ENCODE data around the gene DDX47.
"Not testable (repeated sequence)": the region's sequence is repeated elsewhere in the genome, so short reads cannot be mapped to it uniquely, and the experiment has no call there.

Gene DDX47

DNA sequence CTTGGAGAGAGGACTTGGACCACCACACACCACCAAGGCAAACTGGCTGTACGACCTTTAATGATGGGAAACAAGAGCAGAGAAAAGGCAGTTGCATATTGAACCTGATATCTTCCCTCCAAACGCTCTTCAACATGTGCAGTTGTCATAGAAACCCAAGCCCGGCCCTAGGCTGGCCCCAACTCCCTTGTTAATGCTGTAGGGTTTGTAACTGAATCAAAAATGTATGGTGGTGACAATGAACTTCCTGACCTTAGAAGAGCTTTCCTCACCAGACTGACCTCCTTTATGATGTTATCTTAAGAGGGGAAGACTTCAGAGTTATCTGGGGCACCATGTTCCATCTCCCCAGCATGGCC, 15.4 kb upstream of the DDX47 start:
- DNase-seq = no peak

DNA sequence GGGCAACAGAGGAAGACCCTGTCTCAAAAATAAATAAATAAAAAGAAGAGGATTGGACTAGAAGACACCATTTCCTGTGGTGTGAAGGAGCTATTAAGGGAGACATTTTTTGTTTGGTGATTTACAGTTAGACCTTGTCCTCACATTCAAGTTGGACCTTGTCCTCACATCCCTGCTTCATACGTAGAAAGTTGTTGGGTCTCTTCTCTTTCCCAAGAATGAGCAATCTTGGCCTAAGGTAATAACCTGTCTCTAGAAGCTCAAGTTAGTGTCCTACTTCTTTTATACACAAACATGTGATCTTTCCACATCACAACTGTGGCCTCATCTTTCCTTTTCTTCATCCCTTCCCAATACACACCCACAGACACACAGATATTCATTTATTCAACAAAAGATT, 14.7 kb upstream of the DDX47 start:
- no peak for DNase-seq

DNA sequence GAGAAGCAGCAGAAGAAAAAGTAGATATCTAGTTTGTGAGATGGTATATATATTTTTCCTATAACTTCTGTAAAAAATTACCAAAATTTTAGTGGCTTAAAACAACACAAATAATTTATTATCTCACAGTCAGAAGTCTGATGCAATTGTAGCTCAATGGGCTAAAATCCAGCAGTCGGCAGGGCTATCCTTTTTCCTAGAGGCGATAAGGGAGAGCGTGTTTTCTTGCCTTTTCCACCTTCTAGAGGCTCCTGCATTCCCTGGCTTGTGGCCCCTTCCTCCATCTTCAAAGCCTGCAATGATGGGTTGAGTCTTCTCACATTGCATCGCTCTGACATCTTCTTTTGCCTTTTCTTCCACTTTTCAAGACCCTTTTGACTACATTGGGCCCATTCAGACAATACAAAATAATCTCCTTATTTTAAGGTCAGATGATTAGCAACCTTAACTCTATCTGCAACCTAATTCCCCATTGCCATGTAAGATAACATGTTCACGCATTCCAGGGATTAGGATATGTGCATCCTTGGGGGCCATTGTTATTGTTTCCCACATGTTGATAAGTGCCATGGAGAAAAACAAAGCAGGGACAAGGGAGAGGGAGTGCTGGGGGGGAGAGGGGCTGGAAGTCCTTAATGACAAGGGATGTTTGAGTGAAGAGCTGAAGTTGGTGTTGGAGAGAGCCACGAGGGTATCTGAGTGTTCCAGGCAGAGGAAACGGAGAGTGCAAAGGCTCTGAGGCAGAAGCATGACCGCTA, 13.8 kb upstream of the DDX47 start:
- no peak for DNase-seq

DNA sequence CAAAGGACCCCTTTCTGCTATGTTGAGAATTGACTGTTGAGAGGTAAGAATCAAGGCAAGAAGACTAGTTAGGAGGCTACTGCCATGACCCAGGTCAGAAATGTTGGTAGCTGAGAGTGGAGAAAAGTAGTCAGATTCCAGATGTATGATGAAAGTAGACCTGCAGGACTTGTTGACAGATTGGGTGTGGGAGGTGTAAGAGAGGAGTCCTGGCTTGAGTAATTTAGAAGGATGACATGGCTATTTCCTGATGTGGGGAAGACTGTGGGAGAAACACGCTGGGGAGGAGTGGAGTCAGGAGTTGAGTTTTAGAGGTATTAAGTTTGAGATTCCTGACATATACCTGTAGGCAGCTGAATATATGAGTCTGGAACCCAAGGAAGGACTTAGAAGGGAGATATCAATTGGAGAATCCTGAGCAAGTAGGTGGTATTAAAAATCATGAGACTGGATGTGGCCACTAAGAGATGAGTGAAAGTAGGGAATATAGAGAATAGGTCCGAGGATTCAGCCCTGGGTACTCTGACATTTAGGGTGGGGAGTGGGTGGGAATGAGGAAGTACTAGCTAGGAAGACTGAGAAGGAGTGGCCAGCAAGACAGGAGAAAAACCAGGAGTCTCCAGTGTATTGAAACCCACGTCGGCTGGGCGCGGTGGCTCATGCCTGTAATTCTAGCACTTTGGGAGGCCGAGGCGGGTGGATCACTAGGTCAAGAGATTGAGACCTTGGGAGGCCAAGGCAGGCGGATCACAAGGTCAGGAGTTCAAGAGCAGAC, 12.6 kb upstream of the DDX47 start:
- no peak for DNase-seq

DNA sequence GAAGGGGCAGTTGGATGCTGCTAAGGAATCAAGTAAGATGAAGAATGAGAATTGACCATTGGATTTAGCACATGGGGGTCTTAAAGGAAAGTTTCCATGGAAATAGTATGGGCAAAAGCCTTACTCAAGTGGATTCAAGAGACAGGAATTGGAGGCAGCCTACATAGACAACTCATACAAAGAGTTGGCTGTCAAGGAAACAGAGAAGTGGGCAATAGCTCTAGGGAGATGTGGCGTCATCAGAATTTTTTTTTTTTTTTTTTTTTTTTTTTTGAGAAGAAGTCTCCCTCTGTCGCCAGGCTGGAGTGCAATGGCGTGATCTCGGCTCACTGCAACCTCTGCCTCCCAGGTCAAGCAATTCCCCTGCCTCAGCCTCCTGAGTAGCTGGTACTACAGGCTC, 11.5 kb upstream of the DDX47 start:
- not testable (repeated sequence) for DNase-seq

DNA sequence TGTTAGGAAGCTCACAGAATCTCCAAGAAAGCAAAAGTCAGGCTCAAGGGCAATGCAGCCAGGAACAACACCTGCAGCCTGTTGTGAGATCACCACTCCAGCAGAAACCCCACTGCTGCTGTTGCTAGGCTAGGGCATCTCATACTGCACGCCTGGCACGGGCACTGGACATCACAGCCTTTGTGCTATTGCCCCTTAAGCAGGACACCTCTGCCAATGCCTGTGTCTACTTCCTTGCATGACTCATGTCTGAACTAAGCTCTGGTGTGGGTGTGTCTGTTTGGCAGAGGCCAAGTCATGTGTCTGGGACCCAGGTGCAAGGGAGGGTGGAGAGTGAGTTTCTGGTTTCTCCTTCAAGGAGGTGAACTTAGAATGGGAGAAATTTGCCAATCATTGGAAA, 10.0 kb upstream of the DDX47 start:
- DNase-seq = peak; percentile 49

DNA sequence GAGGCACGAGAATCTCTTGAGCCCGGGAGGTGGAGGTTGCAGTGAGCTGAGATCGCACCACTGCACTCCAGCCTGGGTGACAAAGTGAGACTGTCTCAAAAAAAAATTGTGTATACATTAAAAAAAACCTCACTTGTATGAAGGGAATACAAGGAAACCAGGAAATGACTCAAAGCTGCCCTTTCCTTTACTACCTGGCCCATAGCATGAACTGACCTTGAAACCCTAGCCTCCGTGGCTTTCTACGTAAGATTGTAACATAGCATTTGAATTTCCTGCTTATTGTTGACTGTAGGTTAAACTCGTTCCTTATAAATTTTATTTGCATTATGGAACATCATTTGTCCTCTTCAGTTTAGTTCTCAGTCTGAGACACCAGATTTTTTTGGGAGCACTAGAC, 9.1 kb upstream of the DDX47 start:
- DNase-seq = no peak

DNA sequence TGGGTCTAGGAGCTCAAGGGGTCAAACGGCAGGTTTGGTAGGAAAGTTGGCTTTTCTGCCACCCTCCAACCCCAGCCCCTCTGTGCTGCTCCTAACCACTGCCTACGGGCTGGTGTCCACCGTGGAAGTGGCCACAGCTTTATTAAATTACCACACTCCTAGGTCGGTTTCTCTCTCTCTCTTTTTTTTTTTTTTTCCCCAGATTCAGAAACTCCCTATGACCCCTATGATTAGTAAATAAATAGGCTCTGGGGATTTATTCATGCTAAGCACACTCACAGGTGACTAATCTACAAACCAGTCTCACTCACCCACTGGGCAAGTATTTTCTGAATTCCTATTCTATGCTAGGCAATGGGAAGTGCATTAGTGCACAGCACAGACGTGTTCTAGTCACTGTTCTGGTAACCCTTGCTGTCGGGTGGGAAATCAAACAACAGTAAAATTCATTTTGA, 8.7 kb upstream of the DDX47 start:
- DNase-seq = no peak

DNA sequence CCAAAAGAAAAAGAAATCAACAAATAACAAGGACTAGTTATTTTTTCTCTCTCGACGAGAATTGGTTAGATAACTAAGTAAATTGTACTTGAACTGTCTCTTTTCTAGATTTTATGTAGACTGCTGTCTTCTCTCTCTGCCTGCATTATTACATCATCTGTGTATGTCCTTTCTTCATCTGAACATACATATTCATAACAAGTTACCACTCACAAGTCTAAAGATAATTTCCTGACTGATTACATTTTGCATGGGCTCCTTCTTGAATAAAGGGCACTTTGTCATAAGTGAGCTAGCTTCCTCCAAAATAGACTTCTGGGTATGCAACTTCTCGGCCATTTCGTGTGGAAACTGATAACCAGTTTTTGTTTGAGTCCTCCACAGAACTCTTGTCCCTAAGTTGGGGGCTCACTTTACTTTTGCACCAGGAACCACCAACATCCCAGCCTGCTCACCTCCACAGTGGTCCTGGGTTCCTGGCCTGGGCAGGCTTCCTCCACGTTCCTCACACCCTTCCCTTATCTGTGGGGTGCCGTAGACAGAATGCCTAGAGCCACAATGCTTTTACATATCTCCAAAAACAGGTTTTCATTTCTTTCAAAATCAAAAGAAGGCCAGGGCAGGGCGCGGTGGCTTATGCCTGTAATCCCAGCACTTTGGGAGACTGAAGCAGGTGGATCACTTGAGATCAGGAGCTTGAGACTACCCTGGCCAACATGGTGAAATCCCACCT, 6.2 kb upstream of the DDX47 start:
- DNase-seq = no peak

DNA sequence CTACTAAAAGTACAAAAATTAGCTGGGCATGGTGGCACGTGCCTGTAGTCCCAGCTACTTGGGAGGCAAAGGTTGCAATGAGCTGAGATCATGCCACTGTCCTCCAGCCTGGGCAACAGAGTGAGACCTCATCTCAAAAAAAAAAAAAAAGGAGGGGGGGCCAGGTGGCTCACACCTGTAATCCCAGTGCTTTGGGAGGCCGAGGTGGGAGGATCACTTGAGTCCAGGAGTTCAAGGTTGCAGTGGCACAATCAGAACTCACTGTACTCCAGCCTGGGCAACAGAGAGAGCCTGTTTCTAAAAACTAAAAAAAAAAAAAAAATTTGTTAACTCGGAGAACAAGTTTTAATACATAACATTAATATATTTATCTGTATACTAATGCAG, 5.6 kb upstream of the DDX47 start:
- DNase-seq = not testable (repeated sequence)

DNA sequence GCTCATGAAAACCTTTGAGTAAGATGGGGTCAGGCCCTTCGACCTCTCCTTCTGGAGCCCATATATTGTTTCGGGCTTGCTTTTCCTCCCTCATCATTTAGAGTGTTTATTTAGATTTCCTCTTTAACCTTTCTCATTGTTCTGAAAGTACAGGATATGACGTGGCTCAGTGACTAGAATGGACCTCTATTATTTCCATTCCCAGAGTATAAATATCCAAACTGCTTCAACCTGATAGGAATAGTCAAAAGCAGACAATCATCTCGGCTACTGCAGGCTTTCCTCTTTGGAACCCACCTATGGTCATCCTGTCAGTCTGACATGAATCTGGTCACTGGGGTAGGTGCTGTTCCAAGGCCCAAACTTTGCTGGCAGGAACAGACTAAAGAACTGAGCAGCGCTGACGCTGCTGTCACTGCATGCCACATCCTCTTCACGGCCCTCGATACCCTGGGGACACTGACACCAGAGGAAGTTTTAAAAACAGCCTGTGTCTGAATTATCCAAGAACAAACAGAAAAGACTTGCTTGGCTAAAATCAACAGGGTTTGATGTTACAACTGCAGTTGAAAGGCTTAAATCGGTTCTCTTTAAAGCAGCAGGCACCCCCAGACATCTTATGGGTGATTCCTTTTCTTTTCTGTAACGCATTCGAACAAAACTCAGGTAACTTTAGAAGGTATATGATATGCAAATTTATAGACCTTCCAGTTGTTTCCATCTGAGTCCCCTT, 5.0 kb upstream of the DDX47 start:
- DNase-seq = peak; percentile 48

DNA sequence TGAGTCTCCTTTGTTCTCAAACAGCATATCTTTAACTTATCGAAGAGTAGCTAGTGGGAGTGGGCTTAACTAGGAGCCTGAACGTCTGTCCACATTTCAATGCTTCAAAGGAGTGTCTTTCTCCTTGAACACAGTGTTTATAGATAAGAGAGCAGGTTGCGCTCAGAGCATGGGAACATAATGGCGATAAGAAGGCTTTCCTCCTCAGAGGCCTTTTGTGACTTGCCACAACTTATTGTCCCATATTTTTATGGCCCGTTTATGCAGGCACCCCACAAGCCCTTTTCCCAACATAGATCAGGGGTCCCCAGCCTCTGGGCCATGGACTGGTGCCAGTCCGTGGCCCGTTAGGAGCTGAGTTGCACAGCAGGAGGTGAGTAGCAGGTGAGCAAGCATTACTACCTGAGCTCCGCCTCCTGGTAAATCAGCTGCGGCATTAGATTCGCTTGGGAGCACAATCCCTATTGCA, 2.6 kb upstream of the DDX47 start:
- DNase-seq = no peak

DNA sequence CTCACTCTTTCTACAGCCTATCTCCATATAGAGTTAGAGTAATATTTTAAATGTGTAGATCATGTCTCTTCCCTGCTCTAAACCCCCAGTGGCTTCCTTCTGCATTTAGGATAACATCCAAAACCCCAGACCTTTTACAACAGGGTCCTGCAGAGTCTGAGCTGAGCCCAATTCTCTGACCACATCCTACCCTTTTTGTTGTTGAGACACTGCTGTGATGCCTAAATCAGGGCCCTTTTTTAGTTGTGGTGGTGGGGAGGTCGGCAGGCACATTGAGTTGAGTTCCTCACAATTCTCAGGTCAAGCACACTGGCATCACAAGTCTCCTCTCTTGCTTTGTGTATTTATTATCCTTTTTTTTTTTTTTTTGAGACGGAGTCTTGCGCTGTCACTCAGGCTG, 1.8 kb upstream of the DDX47 start:
- no peak for DNase-seq

DNA sequence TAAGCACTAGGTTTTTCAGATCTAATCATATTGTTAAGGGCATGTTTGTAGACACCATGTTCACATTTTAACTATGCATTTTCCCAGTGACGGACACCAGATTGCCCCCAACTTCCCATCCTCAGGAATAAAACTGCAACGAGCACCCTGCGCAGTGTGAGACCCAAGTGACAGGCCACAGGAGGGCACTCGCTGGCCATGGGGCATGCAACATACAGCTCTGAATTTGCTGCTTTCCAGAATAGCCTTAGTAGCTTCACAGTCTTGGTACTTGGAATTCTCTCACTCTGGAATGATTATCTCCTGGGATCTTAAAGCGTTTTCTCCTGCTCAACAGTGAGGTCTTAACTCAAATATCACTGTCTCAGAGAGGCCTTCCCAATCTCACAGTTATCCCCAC, 972 bp upstream of the DDX47 start:
- no peak for DNase-seq

DNA sequence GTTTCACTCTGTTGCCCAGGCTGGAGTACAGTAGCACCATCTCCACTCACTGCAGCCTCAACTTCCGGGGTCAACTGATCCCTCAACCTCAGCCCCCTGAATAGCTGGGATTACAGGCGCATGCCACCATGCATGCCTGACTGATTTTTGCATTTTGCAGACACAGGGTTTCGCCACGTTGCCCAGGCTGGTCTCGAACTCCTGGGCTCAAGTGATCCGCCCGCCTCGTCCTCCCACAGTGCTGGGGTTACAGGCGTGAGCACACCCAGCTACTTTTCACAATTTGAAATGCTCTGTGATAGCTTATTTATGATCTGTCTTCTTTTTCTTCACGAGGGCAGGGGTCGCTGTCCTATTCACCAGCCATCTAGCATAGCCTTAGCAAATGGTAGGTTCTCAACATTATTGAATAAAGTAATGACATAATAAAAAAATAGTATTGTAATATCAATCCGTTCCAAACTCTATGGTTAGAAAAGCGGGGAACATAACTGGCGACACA, 477 bp upstream of the DDX47 start:
- no peak for DNase-seq

DNA sequence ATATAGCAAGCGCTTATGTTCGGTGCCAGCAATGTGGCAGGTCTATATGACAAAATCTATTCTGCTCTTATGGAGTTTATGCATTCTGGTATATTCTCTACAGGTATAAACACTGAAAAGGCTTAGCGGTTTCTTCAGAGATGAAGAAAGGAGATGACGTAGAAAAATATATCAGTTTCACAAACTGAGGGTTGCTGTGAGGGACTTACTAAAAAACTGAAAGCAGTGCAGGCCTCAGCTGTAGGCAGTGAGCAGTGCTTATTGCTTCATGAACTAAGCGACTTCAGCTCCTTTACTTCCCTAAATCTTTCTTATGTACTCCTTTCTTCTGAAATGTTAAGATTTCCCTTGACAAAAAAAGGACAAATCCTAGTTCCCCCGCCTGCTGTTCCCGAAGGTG, 4.5 kb downstream of the DDX47 start:
- DNase-seq = no peak

DNA sequence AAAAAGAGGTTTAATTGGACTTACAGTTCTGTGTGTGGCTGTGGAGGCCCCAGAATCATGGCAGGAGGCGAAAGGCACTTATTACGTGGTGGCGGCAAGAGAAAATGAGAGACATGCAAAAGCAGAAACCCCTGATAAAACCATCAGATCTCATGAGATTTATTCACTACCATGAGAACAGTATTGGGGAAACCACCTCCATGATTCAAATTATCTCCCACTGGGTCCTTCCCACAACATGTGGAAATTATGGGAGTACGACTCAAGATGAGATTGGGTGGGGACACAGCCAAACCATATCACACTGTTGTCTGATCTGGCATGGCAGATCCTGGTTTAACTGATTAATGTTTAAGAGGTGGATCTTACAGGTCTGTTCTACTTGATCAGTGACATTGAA, 5.6 kb downstream of the DDX47 start:
- DNase-seq = no peak

DNA sequence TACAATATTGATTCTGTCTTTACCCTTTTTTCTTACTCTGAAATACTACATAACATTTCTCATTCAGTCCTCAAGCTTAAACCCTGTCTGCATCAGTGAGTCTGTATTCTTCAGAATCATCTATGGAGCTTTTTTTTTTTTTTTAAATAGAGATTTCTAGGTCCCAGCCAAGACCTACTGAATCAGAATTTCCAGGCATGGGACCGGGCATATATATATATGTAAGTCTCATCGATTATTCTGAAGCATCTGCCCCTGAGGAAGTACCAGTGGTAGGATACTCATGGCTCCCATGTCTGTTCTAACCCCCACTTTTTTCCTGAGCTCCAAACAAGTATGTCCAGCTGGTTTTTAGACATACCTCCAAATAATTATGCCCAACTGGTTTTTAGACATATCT, 6.1 kb downstream of the DDX47 start:
- no peak for DNase-seq

DNA sequence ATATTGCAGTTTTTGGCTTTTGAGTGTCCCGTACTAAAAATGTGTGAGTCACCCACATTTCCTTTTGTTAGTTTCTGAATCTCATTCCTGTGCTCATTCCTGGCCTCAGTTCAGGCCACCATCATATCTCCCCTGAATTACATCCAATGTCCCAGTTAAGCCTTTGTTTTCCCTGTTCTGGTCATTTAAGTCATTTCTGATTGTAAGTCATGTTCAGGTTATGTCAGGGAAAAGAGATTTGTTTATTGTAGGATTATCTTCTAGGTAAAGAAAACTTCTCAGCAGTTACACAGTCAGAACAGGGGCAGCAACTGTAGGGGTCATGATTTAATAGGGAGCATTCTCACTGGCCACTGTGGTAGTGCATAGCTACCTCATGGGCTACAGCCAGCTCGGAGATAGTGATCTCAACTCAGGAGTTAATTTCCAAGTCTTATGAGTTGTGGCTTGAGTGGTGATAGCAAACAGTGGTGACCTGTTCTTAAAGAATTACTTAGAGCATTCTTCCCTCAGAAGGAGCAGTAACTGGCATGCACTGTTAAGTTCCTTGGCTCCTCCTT, 6.7 kb downstream of the DDX47 start:
- DNase-seq = no peak

DNA sequence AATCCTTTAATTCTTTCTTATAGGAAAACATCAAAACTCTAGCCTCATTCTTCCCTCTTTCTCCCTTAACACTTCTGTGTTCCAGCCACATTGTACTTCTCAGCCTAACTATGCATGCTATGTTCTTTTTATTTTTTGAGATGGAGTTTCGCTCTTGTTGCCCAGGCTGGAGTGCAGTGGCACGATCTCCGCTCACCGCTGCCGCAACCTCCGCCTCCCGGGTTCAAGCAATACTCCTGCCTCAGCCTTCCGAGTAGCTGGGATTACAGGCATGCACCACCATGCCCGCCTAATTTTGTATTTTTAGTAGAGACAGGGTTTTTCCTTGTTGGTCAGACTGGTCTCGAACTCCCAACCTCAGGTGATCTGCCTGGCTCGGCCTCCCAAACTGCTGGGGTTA, 7.2 kb downstream of the DDX47 start:
- not testable (repeated sequence) for DNase-seq

DNA sequence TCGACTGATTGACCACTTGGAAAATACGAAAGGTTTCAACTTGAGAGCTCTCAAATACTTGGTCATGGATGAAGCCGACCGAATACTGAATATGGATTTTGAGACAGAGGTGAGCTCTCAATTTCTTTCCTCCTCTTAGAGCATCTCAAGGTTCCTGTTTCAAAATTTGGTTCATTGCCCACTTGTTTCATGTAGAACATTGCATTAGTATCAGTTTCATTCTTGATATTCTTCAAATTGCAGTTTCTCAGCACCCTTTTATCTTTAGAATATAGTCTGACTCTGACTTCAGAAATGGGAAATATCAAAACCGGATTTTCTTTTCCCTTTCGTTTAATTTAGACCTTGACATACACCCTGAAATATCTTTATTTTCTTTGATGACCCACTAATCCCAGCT, 8.8 kb downstream of the DDX47 start:
- no peak for DNase-seq

DNA sequence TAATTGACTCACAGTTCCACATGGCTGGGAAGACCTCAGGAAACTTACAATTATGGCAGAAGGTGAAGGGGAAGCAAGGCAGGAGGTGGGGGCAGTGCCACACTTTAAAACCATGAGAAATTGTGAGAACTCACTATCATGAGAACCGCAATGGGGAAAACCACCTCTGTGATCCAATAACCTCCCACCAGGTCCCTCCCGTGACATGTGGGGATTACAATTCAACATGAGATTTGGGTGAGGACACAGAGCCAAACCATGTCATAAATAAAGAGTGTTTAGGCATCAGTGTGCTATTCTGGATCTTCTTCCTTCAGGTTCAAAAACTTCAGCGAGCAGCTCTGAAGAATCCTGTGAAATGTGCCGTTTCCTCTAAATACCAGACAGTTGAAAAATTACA, 9.7 kb downstream of the DDX47 start:
- no peak for DNase-seq

DNA sequence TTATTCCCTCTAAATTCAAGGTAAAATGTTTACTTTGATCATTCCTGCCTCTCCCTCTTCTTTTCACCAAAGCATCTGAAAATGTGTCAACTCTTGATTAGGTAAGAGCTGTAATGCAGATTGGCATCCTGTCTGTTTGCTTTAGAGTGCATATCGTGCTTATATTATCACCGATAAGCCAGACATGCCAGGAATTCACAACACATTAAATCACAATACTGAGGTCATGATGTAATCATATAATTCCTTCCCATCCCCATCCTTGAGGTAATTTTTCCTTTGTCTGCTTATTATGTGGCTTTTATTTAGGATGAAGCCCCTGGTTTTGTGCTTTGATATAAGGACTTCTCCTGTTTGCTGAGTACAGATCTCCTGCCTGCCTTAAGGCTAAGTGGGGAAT, 10.2 kb downstream of the DDX47 start:
- DNase-seq = no peak
